Transverse colon (tissue), 4 donors: ENCODE data around the gene IFIT3.

Source experiments
- CTCF ChIP-seq, 5 experiments: fragments of 200-600 bp in 3 of 5; fragments of 450-650 bp in 2 of 5; sonication (generic) in 3 of 5; IDR thresholded peaks; 1 replicate in 2 of 5; 2 replicates in 3 of 5; pipeline ENCODE4 v1.5.1; 2016 to 2017; ENCODE audit warnings: antibody characterized with exemption in 5 of 5, inconsistent platforms in 3 of 5, mild to moderate bottlenecking in 2 of 5, moderate library complexity in 1 of 5
- EP300 ChIP-seq: sonication (generic); formaldehyde crosslinking; IDR thresholded peaks from one replicate; pipeline ENCODE4 v1.6.1; 2017; ENCODE audit warnings: antibody characterized with exemption, low read depth
- POLR2A ChIP-seq: fragments of 450-650 bp; IDR thresholded peaks from one replicate; pipeline ENCODE4 v1.6.1; 2016; ENCODE audit warnings: antibody characterized with exemption, mild to moderate bottlenecking, moderate library complexity
- POLR2AphosphoS5 ChIP-seq, 3 donors: sonication (generic); formaldehyde crosslinking; IDR thresholded peaks; one replicate each; pipeline ENCODE4 v1.6.1; 2016; ENCODE audit warnings: antibody characterized with exemption in 3 of 3

DNA sequence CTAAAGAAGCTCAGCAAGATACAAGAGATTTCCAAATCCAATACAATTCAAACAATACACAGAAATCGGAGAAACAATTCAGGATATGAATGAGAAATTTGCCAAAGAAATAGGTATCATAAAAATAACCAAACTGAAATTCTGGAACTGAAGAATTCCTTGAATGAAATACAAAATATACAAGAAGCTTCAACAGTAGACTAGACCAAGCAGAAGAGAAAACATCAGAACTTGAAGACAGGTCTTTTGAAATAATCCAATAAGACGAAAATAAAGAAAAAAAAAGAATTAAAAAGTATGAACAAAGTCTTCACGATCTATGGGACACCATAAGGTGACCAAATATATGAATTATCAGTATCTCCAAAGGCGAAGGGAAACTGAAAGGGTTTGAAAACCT is 28.8 kb upstream of the IFIT3 start:
- no peak for TF ChIP-seq POLR2A
- no peak for TF ChIP-seq CTCF (IDR thresholded peaks at IDR 0.05)
- no peak for TF ChIP-seq POLR2AphosphoS5 (IDR thresholded peaks at IDR 0.05)
- no peak for TF ChIP-seq EP300
